Fibroblast of villous mesenchyme (primary cell): ENCODE data around the gene ERCC2. TPM values are rescaled to one million over a fixed set of nuclear protein-coding genes. Genes with fewer than 3 reads are reported as not detected.

Experiments
- DNase-seq: peaks from one replicate; pipeline ENCODE4 v3.0.0-alpha.2; 2010; ENCODE audit warnings: low read depth
- H3K4me3 ChIP-seq: 2 replicates; pipeline ENCODE4 v1.5.1; 2011; ENCODE audit warnings: low read depth, mild to moderate bottlenecking, low read length
- CTCF ChIP-seq: IDR thresholded peaks from 2 replicates; pipeline ENCODE4 v1.5.1; 2012; ENCODE audit warnings: low read depth, mild to moderate bottlenecking, low read length; ENCODE audit not compliant: insufficient read depth
- total RNA-seq: library from RNA; depleted of rRNA; stranded (reverse); fragments of >200 nt; gene quantifications from 2 replicates; pipeline ENCODE4 v1.2.3, GENCODE V29; 2012

ERCC2 gene
- total RNA-seq, 1 donor = 73.0 TPM

GRCh38 chr19:45380107-45380506, 9.7 kb upstream of the ERCC2 start:
- no peak for DNase-seq
- H3K4me3 ChIP-seq = no peak overlapping the region
- TF ChIP-seq CTCF = no peak

GRCh38 chr19:45376045-45376724, 5.8 kb upstream of the ERCC2 start:
- no peak for TF ChIP-seq CTCF
- peak; percentile 84 for DNase-seq
- no peak overlapping the region for H3K4me3 ChIP-seq

GRCh38 chr19:45368737-45369340, 1.5 kb downstream of the ERCC2 start:
- H3K4me3 ChIP-seq = no peak overlapping the region
- TF ChIP-seq CTCF = no peak
- DNase-seq = no peak

GRCh38 chr19:45368127-45368526, 2.2 kb downstream of the ERCC2 start:
- DNase-seq = no peak
- no peak overlapping the region for H3K4me3 ChIP-seq
- TF ChIP-seq CTCF = no peak

- no peak overlapping the region for H3K4me3 ChIP-seq
- no peak for TF ChIP-seq CTCF
- DNase-seq = no peak
Observed at GRCh38 chr19:45364696-45365095, 5.7 kb downstream of the ERCC2 start.

- no peak overlapping the region for H3K4me3 ChIP-seq
- no peak for DNase-seq
- TF ChIP-seq CTCF = no peak
Observed at GRCh38 chr19:45363861-45364459, 6.4 kb downstream of the ERCC2 start.

- no peak for TF ChIP-seq CTCF
- no peak for DNase-seq
- no peak overlapping the region for H3K4me3 ChIP-seq
Observed at GRCh38 chr19:45362291-45362690, 8.1 kb downstream of the ERCC2 start.
